DMS53 treated with DMSO at 0.1 percent for 48 hours (cell line): ENCODE data around the gene RNH1.

Experiments used
- DNase-seq: peaks from one replicate; lab custom pipeline; 2025; ENCODE audit not compliant: unreplicated experiment; lab: John Stamatoyannopoulos, UW

Gene RNH1

GRCh38 chr11:537622-538430, 30.8 kb upstream of the RNH1 start:
- DNase-seq = no peak

DNA sequence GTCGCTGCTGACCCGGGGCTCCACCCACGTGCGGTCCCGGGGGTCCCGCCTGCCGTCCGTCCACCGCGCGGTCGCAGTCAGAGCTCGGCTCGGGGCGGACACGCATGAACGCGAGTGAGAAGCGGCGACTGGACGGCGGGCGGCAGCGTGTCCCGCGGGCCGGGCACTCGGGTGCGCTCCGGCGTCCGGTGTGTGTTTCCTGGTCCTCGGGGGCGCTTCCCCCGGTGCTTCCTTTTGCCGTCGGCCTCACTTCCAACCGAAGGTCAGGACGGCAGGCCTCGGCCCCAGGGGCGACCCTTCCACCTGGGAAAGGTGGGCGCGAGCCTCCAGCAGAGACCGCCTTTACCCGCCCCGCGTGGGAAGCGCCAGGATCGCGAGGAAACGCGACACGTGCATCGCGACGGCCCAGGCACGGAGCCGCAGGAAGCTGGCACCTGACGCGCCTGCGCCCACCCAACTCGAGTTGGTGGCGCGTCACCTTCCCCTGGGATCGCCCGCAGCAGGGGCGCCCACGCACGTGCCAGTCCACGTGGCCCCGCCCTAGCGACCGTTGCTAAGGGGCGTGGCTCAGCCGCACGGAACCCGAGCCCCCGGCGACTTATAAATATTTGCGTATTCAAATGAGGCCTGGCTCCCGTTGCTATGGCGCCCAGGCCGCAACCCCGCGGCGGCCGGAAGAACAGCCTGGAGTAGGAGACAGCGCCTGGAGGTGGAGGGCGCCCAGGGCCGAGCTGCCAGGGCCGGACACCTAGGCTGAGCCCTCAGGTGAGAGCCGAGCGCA, 30.0 kb upstream of the RNH1 start, which contains the start of gene LRRC56:
LRRC56 (plus strand) TSS at position 687 of the 781 bp plus-strand sequence. CDS start 3,158 bp downstream, outside the sequence.
- DNase-seq = peak; percentile 93

DNA sequence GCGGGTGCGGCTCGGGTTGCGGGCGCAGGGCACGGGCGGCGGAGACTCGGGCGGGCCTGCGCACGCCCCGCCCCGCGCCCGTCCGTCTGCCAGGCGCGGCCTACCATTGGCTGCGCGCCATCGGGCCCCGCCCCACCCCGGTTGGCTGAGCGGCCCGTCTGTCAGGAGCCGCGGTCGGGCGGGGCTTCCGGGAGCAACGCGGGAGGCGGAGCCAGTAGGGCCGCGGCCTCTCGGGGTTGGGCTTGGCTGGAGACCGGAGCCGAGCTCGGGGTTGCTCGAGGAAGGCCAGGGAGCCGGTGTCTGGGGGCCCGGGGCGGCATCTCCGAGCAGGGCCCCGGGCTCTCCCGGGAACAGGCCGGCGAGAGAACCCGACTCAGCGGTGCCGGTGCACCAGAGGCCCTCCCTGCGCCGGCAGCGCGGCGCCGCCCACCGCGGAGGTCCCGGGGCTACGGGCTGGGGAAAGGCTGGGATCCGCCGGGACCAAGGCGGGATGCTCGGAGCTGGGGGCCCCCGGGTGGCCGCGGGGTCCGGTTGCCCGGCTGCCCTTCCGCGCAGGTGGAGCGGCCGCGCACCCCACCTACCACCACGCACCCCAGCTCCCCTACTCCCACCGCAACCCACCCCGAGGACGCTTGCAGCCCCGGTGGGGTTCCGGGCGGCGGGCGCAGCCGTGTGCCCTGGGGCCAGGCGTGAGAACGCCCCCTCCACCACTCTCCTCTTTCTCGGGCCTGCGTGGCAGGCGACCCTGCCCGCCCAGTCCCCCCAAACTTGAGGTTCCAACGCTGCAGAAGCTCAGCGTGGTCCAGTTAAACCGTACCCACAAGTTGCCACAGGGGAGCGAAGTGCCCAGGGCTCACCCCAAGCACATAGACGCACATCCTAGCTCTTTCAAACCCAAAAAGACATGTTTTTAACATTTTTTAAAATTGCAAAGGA, 28.7 kb upstream of the RNH1 start, which contains the start of gene HRAS:
HRAS (minus strand) TSS at position 58 of the 936 bp plus-strand sequence.
- peak; percentile 96 for DNase-seq

- DNase-seq = no peak
Observed at GRCh38 chr11:535210-535518, 28.1 kb upstream of the RNH1 start.

DNA sequence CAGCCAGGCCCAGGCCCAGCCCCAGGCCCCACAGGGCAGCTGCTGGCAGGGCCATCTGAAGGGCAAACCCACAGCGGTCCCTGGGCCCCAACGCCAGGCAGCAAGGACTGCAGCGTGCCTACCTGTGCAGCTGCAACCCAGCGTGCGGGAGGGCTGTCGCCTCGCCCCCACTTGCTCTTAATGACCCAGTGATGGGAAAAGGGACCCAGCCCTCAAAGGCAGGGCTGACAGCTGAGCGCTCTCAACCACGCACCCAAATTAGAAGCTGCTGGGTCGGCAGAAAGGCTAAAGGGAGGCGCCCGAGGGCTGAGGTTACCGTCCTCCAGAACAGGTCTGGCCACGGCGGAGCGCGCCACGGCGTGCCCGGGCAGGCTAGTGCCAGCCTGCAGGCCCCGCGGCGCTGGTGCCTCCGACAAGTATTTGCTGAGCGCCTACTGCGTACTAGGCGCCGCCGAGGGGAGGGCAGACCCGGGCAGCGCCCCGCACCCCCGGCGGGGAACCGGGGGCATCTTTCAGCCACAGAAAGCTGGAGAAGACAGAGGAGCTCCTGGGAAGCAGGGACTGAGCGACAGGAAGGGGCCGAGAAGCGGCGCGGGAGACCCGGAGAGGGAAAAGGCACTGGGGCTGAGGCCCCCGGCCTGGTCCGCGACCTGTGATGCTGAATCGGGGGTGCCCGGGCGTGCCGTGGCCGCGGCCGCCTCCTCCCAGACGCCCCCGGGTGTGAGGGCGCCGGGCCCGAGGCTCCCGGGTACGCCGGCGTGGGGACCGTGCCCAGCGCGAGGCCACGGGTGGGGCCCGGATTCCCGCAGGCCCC, 27.6 kb upstream of the RNH1 start:
- peak; percentile 42 for DNase-seq

DNA sequence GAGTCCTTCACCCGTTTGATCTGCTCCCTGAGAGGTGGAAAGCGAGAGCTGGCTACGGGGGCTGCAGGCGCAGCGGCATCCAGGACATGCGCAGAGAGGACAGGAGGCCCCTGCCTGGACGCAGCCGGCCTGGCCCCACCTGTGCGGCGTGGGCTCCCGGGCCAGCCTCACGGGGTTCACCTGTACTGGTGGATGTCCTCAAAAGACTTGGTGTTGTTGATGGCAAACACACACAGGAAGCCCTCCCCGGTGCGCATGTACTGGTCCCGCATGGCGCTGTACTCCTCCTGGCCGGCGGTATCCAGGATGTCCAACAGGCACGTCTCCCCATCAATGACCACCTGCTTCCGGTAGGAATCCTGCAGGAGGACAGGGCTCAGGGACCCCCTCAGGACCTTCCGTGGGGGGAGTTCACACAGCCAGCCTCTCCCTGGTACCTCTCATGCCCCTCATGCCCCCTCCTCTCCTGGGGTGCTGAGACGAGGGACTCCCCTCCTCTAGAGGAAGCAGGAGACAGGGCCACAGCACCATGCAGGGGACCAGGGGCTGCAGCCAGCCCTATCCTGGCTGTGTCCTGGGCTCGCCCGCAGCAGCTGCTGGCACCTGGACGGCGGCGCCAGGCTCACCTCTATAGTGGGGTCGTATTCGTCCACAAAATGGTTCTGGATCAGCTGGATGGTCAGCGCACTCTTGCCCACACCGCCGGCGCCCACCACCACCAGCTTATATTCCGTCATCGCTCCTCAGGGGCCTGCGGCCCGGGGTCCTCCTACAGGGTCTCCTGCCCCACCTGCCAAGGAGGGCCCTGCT, 26.7 kb upstream of the RNH1 start:
- no peak for DNase-seq

DNA sequence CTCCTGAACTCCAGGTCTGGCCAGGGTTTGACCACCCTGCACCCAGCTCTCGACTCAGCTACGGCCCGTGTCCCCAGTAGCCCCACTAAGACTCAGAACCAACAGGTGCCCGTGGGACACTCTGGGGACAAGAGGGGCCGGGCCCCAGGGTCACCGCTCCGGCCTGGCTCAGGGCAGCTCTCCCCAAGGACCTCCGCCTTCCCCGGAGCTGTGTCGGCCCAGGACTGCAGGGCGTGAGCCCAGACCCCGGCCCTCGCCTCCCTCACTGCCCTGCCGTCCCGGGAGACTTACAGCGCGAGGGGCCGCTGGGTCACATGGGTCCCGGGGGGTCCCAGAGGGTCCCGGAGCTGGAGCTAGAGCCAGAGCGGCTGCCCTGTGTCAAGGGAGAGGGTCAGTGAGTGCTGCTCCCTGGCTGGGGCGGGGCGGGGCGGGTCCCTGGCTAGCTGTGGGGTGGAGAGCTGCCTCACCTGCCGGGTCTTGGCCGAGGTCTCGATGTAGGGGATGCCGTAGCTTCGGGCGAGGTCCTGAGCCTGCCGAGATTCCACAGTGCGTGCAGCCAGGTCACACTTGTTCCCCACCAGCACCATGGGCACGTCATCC, 26.0 kb upstream of the RNH1 start:
- DNase-seq = no peak

DNA sequence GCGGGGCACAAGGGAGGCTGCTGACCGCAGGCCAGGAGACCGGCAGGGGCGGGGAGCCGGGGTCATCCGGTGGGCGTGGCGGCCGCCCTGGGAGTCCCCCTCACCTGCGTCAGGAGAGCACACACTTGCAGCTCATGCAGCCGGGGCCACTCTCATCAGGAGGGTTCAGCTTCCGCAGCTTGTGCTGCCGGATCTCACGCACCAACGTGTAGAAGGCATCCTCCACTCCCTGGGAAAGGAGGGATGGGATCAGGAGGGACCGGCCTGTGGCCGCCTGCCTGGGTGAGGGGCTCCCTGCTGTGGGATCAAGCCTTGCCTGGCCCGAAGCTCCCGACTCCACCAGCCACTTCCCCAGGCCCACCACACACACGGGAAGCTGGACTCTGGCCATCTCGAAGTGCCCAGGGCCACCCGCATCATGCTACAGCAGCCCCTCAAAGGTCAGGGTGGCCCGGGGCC, 25.5 kb upstream of the RNH1 start:
- no peak for DNase-seq

- DNase-seq = no peak
Observed at GRCh38 chr11:531919-532526, 25.0 kb upstream of the RNH1 start.

GRCh38 chr11:530960-531831, 24.2 kb upstream of the RNH1 start:
- no peak for DNase-seq

GRCh38 chr11:529728-530411, 22.8 kb upstream of the RNH1 start:
- no peak for DNase-seq

- DNase-seq = no peak
Observed at GRCh38 chr11:528815-529727, 22.0 kb upstream of the RNH1 start.

- no peak for DNase-seq
Observed at GRCh38 chr11:528166-528814, 21.2 kb upstream of the RNH1 start.

GRCh38 chr11:526192-526591, 19.1 kb upstream of the RNH1 start:
- DNase-seq = no peak

DNA sequence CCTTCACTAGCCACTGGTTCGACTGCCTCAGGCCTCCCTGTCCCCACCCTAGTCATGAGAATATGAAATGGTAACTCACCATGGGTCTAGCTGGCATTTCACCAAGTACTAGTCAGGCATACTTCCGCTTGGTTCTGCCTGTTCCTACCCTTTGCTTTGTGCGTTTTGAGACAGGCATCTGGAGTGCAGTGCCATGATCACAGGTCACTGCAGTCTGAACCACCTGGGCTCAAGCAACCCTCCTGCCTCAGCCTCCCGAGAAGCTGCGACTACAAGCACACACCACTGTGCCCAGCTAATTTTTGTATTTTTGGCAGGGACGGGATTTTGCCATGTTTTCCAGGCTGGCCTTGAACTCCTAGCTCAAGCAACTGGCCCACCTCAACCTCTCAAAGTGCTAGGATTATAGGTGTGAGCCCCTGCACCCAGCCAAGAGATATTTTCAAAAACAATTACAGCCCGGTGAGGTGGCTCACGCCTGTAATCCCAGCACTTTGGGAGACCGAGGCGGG, 14.2 kb upstream of the RNH1 start:
- no peak for DNase-seq
